ENCODE measurements around the gene LTBP4. TPM values are rescaled to one million over a fixed set of nuclear protein-coding genes. Genes with fewer than 3 reads are reported as not detected.

The LTBP4 gene
- total RNA-seq: 29.4 and 38.4 TPM in 2 replicates

GRCh38 chr19:40601134-40601974 lies at the start of gene LTBP4:
Gene LTBP4, plus strand, starts transcription at chr19:40601369. Its CDS starts 19 bp downstream, at chr19:40601388.

GRCh38 chr19:40576585-40577451 lies 24.4 kb upstream of the LTBP4 start, which contains the start of gene SHKBP1:
Gene SHKBP1, plus strand, starts transcription at chr19:40576873. Its CDS starts 27 bp downstream, at chr19:40576900.

Other genes with a start within 250 kb of the LTBP4 start
- gene HIPK4, start 211.2 kb upstream of the LTBP4 start, total RNA-seq: not detected in 2 replicates
- 1.9 and 4.5 TPM in 2 replicates for gene PRX, start 188.0 kb upstream of the LTBP4 start, total RNA-seq
- gene SERTAD1, start 175.4 kb upstream of the LTBP4 start, total RNA-seq: 26.7 and 37.7 TPM in 2 replicates
- gene SERTAD3, start 157.0 kb upstream of the LTBP4 start, total RNA-seq: 16.6 and 28.8 TPM in 2 replicates
- gene BLVRB, start 135.6 kb upstream of the LTBP4 start, total RNA-seq: 313 and 530 TPM in 2 replicates
- 0.24 and 0.43 TPM in 2 replicates for gene SPTBN4, start 134.4 kb upstream of the LTBP4 start, total RNA-seq
- gene SHKBP1, start 24.5 kb upstream of the LTBP4 start, total RNA-seq: 22.9 and 32.4 TPM in 2 replicates
- 13.9 and 16.9 TPM in 2 replicates for gene NUMBL, start 89.3 kb downstream of the LTBP4 start, total RNA-seq
- gene COQ8B, start 115.5 kb downstream of the LTBP4 start, total RNA-seq: 21.4 and 26.9 TPM in 2 replicates
- gene ITPKC, start 115.7 kb downstream of the LTBP4 start, total RNA-seq: 35.0 and 46.0 TPM in 2 replicates
- gene ACTMAP, start 149.1 kb downstream of the LTBP4 start, total RNA-seq: 0.24 and 0.43 TPM in 2 replicates
- gene SNRPA, start 149.8 kb downstream of the LTBP4 start, total RNA-seq: 15.9 and 18.3 TPM in 2 replicates
- gene MIA, start 174.2 kb downstream of the LTBP4 start, total RNA-seq: 0.24 and 0.64 TPM in 2 replicates
- gene RAB4B, start 176.9 kb downstream of the LTBP4 start, total RNA-seq: 5.3 and 8.0 TPM in 2 replicates
- gene EGLN2, start 197.8 kb downstream of the LTBP4 start, total RNA-seq: 55.4 and 67.5 TPM in 2 replicates
- not detected in 2 replicates for gene CYP2A6, start 249.1 kb downstream of the LTBP4 start, total RNA-seq